ENCODE measurements around the gene OPRL1. TPM values are rescaled to one million over a fixed set of nuclear protein-coding genes. Genes with fewer than 3 reads are reported as not detected.

Gene OPRL1
- total and polyA plus RNA-seq, 2 of the 8 experiments (the other 6 are each of a cell fraction or from before 2014, with no cell fraction given), result 0.63 to 0.98 TPM

DNA sequence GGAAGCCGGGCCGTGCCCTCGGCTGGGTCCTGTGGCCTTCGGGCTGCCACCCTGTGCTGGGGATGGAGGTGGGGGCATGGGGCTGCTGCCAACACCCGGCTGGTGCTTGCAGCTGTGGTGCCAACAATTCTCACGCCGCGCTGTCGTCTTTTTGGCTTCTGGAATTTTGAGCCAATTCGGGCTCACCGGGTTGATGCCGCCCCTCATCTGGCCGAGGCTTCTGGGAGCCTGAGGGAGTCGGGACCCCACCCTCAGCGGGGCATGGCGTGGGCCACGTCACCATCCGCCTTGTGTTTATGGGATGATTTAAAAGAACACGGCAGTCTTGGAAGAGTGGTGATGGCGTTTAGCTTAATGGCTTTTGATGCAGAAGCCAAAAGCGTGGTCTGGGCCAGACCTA lies 36.1 kb downstream of the OPRL1 start:
- CTCF ChIA-PET (ENCODE audit: partially characterized antibody), result interaction anchor here (0.7 to 10.1 kb wide), 11 partner anchors 8 to 170 kb away, joined by 3 to 144 read pairs (median 4); partner anchors contain the start of genes LKAAEAR1, OPRL1, PRPF6 and RGS19
- 0 out of 7 replicates have a peak overlapping the region, but pooled peaks of 1 of the 4 experiments have one; percentile 13 for H3K9ac ChIP-seq (replicated peaks in 1 of 4; ENCODE audit: extremely low read depth in 1 of 4, low read depth in 3 of 4, low read length in 3 of 4)
- TF ChIP-seq SIX5 (IDR thresholded peaks at IDR 0.05; ENCODE audit: low read depth, low read length), result no peak
- TF ChIP-seq RAD21 (IDR thresholded peaks at IDR 0.05 in 1 of 2, conservative IDR thresholded peaks at IDR 0.05 in 1 of 2; ENCODE audit: low read depth in 2 of 2, low read length in 2 of 2), result no peak
- TF ChIP-seq EP300 (IDR thresholded peaks at IDR 0.05; ENCODE audit: borderline replicate concordance in 1 of 2, low read depth in 2 of 2, low read length in 2 of 2), result no peak
- TF ChIP-seq FOSL1 (IDR thresholded peaks at IDR 0.05; ENCODE audit: insufficient read depth, low read depth, low read length), result no peak
- no peak for TF ChIP-seq SP4 (IDR thresholded peaks at IDR 0.05; ENCODE audit: low read length)
- no peak for TF ChIP-seq EZH2 (IDR thresholded peaks at IDR 0.05; ENCODE audit: low read depth, low read length, severe bottlenecking)
- TF ChIP-seq CTBP2 (IDR thresholded peaks at IDR 0.05; ENCODE audit: borderline replicate concordance, insufficient read depth, insufficient read length, low read length), result no peak
- no peak for TF ChIP-seq GTF2F1 (IDR thresholded peaks at IDR 0.05; ENCODE audit: borderline replicate concordance, low read depth, low read length)
- no peak for TF ChIP-seq RBBP5 (IDR thresholded peaks at IDR 0.05; ENCODE audit: borderline replicate concordance, low read depth, low read length)
- no peak for TF ChIP-seq ATF2 (IDR thresholded peaks at IDR 0.05; ENCODE audit: low read length)
- no peak for TF ChIP-seq EGR1 (IDR thresholded peaks at IDR 0.05; ENCODE audit: borderline replicate concordance, low read depth, low read length)

More for the DNA sequence above, 36.1 kb downstream of the OPRL1 start:
- no peak overlapping the region for H3K4me3 ChIP-seq (ENCODE audit: extremely low read depth in 1 of 4, insufficient read depth in 2 of 4, low read depth in 3 of 4, low read length in 4 of 4)
- H3K14ac ChIP-seq (ENCODE audit: insufficient read length), result no peak overlapping the region
- H2BK20ac ChIP-seq (ENCODE audit: low read length), result no peak overlapping the region
- no peak overlapping the region for H2BK12ac ChIP-seq (ENCODE audit: low read depth, low read length)
- DNase-seq (ENCODE audit: low read depth in 1 of 2, low spot score in 2 of 2), result peak in 1 of 2 experiments; percentile 41
- H3K56ac ChIP-seq (replicated peaks; ENCODE audit: insufficient read length, low read depth, low read length), result no peak overlapping the region
- no peaks in the 10 kb centered on the region for H3K27me3 ChIP-seq (replicated peaks in 1 of 4; ENCODE audit: control insufficient read depth in 3 of 4, extremely low read depth in 1 of 4, insufficient read depth in 3 of 4, low read length in 3 of 4)
- H3K4ac ChIP-seq (replicated peaks; ENCODE audit: insufficient read length, low read depth, low read length), result no peak overlapping the region
- no peak overlapping the region for H2BK120ac ChIP-seq (replicated peaks; ENCODE audit: low read depth, low read length)
- no peaks in the 10 kb centered on the region for H3K79me2 ChIP-seq (ENCODE audit: control insufficient read depth in 1 of 2, insufficient read depth in 2 of 2, low read length in 2 of 2)
- H3K27ac ChIP-seq (ENCODE audit: low read depth, low read length), result no peak overlapping the region
- H3K23me2 ChIP-seq (ENCODE audit: low read depth, low read length), result no peaks in the 10 kb centered on the region
- no peak overlapping the region; the same call in 1 of the 2 replicates for H4K8ac ChIP-seq (ENCODE audit: extremely low read depth, insufficient read depth, low read length)
- no peaks in the 10 kb centered on the region for H3K79me1 ChIP-seq (ENCODE audit: low read depth, low read length)
- no peaks in the 10 kb centered on the region for H4K20me1 ChIP-seq (replicated peaks in 1 of 2; ENCODE audit: control insufficient read depth in 1 of 2, insufficient read depth in 2 of 2, low read length in 2 of 2)
- H3K18ac ChIP-seq (ENCODE audit: extremely low read depth, low read length), result no peak overlapping the region
- H4K5ac ChIP-seq (ENCODE audit: insufficient read length, low read depth, low read length), result no peak overlapping the region
- H3K9me3 ChIP-seq (ENCODE audit: insufficient read depth in 2 of 2, low read depth in 1 of 2, low read length in 1 of 2), result no peaks in the 10 kb centered on the region
- no peak overlapping the region for H4K91ac ChIP-seq (replicated peaks; ENCODE audit: insufficient read length, low read length)
- H2AFZ ChIP-seq (ENCODE audit: low read length), result no peak overlapping the region
- POLR2A ChIA-PET (ENCODE audit: partially characterized antibody), result no interaction called here
- H3K23ac ChIP-seq (ENCODE audit: insufficient read length), result no peak overlapping the region
- no peaks in the 10 kb centered on the region; a peak in 2 of 7 replicates for H3K4me1 ChIP-seq (replicated peaks in 1 of 4; ENCODE audit: control insufficient read depth in 3 of 4, insufficient read depth in 4 of 4, low read length in 3 of 4)
- FAIRE-seq, result no peak
- H2BK15ac ChIP-seq (ENCODE audit: low read length), result no peak overlapping the region
- H2AK5ac ChIP-seq (ENCODE audit: low read depth, low read length), result no peak overlapping the region
- no peak overlapping the region for H3K4me2 ChIP-seq (ENCODE audit: insufficient read depth in 1 of 2, low read depth in 2 of 2, low read length in 2 of 2)
- H3K36me3 ChIP-seq (ENCODE audit: control insufficient read depth in 2 of 4, insufficient read depth in 4 of 4, low read length in 3 of 4), result no peaks in the 10 kb centered on the region
- WGBS, 2 experiments (ENCODE audit: extremely low coverage in 1 of 2, insufficient coverage in 1 of 2, insufficient read length in 1 of 2, insufficient replicate concordance in 2 of 2, low coverage in 1 of 2, low lambda C conversion rate in 2 of 2, missing lambda C conversion rate in 1 of 2), result 89% methylated on average over 21 of the region's 21 CpGs; no CpG with 5 or more reads in 1 of the 2 experiments
- H2BK5ac ChIP-seq (ENCODE audit: low read depth, low read length), result no peak overlapping the region
